Spinal cord (tissue), 10 donors: Measurements from ENCODE around the gene EFCAB6. TPM values are rescaled to one million over a fixed set of nuclear protein-coding genes. Genes with fewer than 3 reads are reported as not detected.

ENCODE experiments used
- DNase-seq, 6 donors: peaks; one replicate each; pipeline versions ENCODE4 v3.0.0 to v3.0.0-alpha.2; 2013 to 2015; ENCODE audit warnings: low spot score in 6 of 6, low read depth in 4 of 6
- H3K27ac ChIP-seq: one replicate; pipeline ENCODE4 v1.5.1; 2013; ENCODE audit warnings: low read depth, low read length, control low read depth
- H3K27me3 ChIP-seq: one replicate; pipeline ENCODE4 v1.6.1; 2013; ENCODE audit warnings: low read length; ENCODE audit not compliant: control insufficient read depth, insufficient read depth
- H3K36me3 ChIP-seq: one replicate; pipeline ENCODE4 v1.6.1; 2013; ENCODE audit warnings: low read length; ENCODE audit not compliant: control insufficient read depth, insufficient read depth
- H3K4me1 ChIP-seq: one replicate; pipeline ENCODE4 v1.6.1; 2013; ENCODE audit warnings: low read length; ENCODE audit not compliant: control insufficient read depth, insufficient read depth
- H3K4me3 ChIP-seq: one replicate; pipeline ENCODE4 v1.5.1; 2013; ENCODE audit warnings: low read depth, low read length, control low read depth
- H3K9me3 ChIP-seq: one replicate; pipeline ENCODE4 v1.6.1; 2013; ENCODE audit warnings: low read length; ENCODE audit not compliant: control insufficient read depth, insufficient read depth
- WGBS: methylation state at CpG from one replicate; pipeline ENCODE4 v1.1.5; 2013; ENCODE audit warnings: missing lambda C conversion rate; ENCODE audit not compliant: insufficient coverage; 5-methylcytosine and 5-hydroxymethylcytosine counted together
- polyA plus RNA-seq, 2 donors: library from polyadenylated mRNA; unstranded; fragments of 120-200 nt; gene quantifications; one replicate each; pipeline ENCODE4 v1.2.1, GENCODE V29; 2013; ENCODE audit not compliant: insufficient read length in 2 of 2
- total RNA-seq, 2 donors: library from RNA; depleted of rRNA in 1 of 2; stranded (reverse); fragments of 120-200 nt in 1 of 2; fragments of >200 nt in 1 of 2; gene quantifications; one replicate each; pipeline versions ENCODE4 v1.2.3 to v1.2.4, GENCODE V29; 2013 to 2014
- donor health status: healthy.

The EFCAB6 gene
- total and polyA plus RNA-seq, 4 donors: 2.8 to 9.1 (median 4.5) TPM

DNA sequence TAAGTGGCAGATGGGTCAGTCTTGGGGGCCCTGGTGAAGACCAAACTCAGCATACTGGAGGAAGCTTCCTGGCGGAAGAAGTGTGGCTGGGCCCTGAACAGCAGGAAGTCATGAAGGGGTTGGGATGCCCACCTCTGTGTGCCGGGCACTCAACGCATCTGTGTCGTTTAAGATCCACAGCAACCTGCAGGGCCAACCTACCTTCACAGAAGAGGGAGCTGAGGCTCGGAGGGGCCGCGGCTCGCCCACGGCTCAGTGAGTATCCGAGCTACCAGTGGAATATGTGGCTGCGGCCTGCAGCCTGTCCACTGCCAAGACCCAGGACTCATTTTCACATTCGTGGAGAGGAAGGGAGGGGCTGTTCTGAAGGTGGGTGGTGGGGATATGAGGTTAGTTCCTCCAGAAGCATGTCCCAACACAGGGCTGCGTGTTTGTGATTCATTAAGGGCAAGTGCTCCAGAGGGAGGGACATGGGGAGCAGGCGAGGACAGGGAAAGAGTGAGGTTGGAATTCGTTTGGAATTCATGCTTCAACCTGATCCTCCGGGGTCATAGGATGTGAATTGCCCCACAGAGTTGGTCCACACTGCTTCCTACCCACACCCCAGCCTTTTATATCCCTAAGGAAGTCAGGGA lies 300.7 kb downstream of the EFCAB6 start:
- Histone ChIP-seq H3K9me3 (no peaks in the 10 kb centered on the region), H3K27me3 (no peaks in the 10 kb centered on the region), H3K4me1 (peaks cover 2% of the 10 kb centered on the region), H3K27ac (no peak overlapping the region), H3K36me3 (peaks cover 3% of the 10 kb centered on the region), H3K4me3 (no peak overlapping the region)
- WGBS: 94% methylated on average over 13 of the region's 16 CpGs
- DNase-seq: no peak

DNA sequence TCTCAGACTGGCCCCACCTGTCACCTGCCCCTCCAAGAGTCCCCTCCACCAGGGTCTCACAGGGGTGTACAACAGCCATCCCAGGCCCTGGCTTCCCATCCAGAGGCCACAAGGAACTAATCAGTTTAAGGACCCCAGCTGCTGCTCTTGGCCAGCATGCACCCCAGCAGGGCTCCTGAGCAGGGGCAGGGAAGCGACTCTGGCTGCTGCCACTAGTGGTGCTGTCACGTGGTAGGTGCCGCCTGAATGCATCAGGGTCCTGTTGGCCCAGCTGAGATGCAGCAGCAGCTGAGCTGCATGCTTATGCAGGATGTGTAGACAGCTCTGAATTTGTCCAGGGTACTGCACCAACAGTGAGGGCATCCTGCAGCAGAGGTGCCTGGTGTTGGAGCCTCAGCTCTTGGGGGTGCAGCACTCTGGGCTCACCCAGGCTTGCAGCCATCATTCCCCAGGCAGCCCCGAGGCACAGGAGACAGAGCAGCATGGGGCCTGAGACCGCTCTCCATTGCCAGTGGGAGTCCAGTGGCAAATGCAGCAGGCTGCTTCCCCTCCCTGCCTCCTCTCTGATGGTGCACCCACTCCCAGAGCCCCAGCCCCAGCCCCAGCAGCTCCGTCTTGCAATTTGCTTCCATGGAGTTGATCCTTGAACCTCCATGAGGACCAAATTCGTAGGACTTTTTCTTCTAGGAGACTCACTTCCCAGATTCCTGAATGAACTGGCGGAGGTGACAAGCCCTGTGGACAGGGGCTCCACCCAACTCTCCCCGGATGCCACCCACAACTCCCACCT lies 301.6 kb downstream of the EFCAB6 start:
- H3K36me3 ChIP-seq: peaks cover 4% of the 10 kb centered on the region
- H3K27ac ChIP-seq: no peak overlapping the region
- DNase-seq: peak in 1 of 6 donors; percentile 31
- no peaks in the 10 kb centered on the region for H3K9me3 ChIP-seq
- H3K4me1 ChIP-seq: peaks cover 2% of the 10 kb centered on the region
- 75% methylated on average over 9 of the region's 9 CpGs for WGBS
- no peaks in the 10 kb centered on the region for H3K27me3 ChIP-seq
- no peak overlapping the region for H3K4me3 ChIP-seq

DNA sequence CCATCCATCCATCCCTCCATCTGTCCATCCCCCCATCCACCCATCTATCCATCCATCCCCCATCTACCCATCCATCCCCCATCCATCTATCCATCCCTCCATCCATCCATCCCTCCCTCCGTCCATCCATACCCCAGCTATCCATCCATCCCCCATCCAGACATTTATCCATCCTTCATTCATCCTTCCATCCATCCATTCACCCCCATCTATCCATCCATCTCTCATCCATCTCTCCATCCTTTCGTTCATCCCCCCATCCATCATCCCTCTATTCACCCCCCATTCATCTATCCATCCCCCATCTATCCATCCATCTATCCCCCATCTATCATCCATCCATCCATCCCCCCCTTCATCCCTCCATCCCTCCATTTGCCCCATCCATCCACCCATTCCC lies 302.8 kb downstream of the EFCAB6 start:
- 94% methylated on average over 2 of the region's 2 CpGs for WGBS
- no peaks in the 10 kb centered on the region for H3K9me3 ChIP-seq
- H3K4me1 ChIP-seq: peaks cover 2% of the 10 kb centered on the region
- no peaks in the 10 kb centered on the region for H3K27me3 ChIP-seq
- DNase-seq: no peak
- H3K4me3 ChIP-seq: no peak overlapping the region
- peaks cover 6% of the 10 kb centered on the region for H3K36me3 ChIP-seq
- H3K27ac ChIP-seq: no peak overlapping the region

- DNase-seq: no peak
- H3K4me3 ChIP-seq: no peak overlapping the region
- no peaks in the 10 kb centered on the region for H3K9me3 ChIP-seq
- H3K36me3 ChIP-seq: peaks cover 6% of the 10 kb centered on the region
- H3K27me3 ChIP-seq: no peaks in the 10 kb centered on the region
- peaks cover 2% of the 10 kb centered on the region for H3K4me1 ChIP-seq
- no peak overlapping the region for H3K27ac ChIP-seq
Measured at GRCh38 chr22:43508489-43508888, 303.6 kb downstream of the EFCAB6 start.

GRCh38 chr22:43507235-43507634 lies 304.9 kb downstream of the EFCAB6 start:
- H3K36me3 ChIP-seq: peaks cover 12% of the 10 kb centered on the region
- 75% methylated on average over 1 of the region's 8 CpGs for WGBS

DNA sequence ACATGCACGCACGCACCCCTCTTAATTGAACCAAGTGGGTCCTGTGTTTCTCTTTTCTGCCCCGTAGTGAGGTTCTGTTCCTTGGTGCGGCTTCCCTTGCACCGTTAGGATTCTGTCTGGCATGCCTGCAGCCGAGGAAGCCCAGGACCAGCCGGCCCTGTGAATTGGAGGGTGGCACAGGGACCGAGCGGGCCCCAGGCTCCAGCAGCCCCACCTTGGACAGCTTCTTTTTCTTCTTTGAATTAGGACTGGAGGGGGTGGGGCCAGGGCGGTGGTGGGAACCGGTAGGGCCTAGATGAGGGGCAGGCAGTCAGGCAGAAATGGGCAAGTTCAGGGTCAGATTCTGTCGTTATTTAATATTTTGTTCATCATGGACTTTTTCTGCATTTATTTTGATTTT lies 305.6 kb downstream of the EFCAB6 start:
- H3K9me3 ChIP-seq: no peaks in the 10 kb centered on the region
- no peak for DNase-seq
- H3K27me3 ChIP-seq: no peaks in the 10 kb centered on the region
- H3K27ac ChIP-seq: no peak overlapping the region
- H3K36me3 ChIP-seq: peaks cover 13% of the 10 kb centered on the region
- H3K4me3 ChIP-seq: no peak overlapping the region
- peaks cover 10% of the 10 kb centered on the region for H3K4me1 ChIP-seq
- 74% methylated on average over 10 of the region's 12 CpGs for WGBS

More at GRCh38 chr22:43507235-43507634, 304.9 kb downstream of the EFCAB6 start:
- no peak overlapping the region for H3K4me3 ChIP-seq
- H3K27ac ChIP-seq: no peak overlapping the region
- H3K27me3 ChIP-seq: no peaks in the 10 kb centered on the region
- H3K9me3 ChIP-seq: no peaks in the 10 kb centered on the region
- no peak for DNase-seq
- H3K4me1 ChIP-seq: peaks cover 6% of the 10 kb centered on the region

DNA sequence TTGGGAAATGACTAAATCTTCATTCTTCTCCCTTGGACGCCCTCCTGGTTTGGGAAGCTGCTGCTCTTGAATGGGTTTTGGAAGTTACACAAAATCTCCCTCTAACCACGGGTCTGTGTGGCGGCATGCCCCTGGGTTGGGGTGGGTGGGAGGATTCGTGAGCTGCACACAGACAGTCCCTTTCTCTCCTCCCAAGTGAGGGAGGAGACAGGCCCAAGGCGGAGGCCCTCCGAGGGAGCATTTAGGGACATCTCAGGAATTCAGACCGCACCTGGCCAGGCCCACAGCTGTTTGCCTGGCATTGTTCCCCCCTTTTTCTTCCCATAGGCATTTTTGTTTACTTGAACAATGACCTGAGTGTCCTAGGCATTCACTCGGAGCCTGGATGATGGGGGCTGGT lies 306.2 kb downstream of the EFCAB6 start:
- Histone ChIP-seq H3K36me3 (peaks cover 13% of the 10 kb centered on the region), H3K9me3 (no peaks in the 10 kb centered on the region), H3K27ac (no peak overlapping the region), H3K27me3 (no peaks in the 10 kb centered on the region), H3K4me1 (peaks cover 10% of the 10 kb centered on the region), H3K4me3 (no peak overlapping the region)
- no peak for DNase-seq
- 53% methylated on average over 5 of the region's 8 CpGs for WGBS

DNA sequence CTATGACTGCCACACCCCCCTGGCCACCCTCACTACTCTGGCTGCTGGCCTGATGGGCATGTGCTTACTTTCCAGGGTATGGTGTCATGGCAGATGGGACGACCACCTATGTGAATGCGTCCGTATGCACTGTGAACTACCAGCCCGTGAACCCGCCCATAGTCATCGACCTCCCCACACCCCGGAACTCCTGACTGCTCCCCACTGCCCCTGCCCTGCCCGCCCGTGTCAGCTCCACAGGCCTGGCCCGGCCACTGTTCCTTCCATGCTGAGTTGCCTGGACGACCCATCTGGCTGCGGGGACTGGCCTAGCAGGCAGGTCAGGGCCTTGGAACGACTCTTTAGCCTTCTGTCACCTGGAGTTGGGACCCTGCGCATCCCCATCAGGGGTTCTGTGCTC lies 306.7 kb downstream of the EFCAB6 start:
- Histone ChIP-seq H3K36me3 (peaks cover 13% of the 10 kb centered on the region), H3K9me3 (no peaks in the 10 kb centered on the region), H3K4me1 (peaks cover 10% of the 10 kb centered on the region), H3K27me3 (no peaks in the 10 kb centered on the region), H3K27ac (no peak overlapping the region), H3K4me3 (no peak overlapping the region)
- DNase-seq: no peak
- 91% methylated on average over 14 of the region's 14 CpGs for WGBS

- DNase-seq: no peak
- peaks cover 10% of the 10 kb centered on the region for H3K36me3 ChIP-seq
- H3K4me3 ChIP-seq: no peak overlapping the region
- H3K27me3 ChIP-seq: no peaks in the 10 kb centered on the region
- WGBS: 95% methylated on average over 4 of the region's 7 CpGs
- no peak overlapping the region for H3K27ac ChIP-seq
- no peaks in the 10 kb centered on the region for H3K9me3 ChIP-seq
- peaks cover 8% of the 10 kb centered on the region for H3K4me1 ChIP-seq
Measured at GRCh38 chr22:43504666-43505261, 307.3 kb downstream of the EFCAB6 start.
